Measurements from ENCODE around the gene SH3GL2.

SH3GL2 gene

DNA sequence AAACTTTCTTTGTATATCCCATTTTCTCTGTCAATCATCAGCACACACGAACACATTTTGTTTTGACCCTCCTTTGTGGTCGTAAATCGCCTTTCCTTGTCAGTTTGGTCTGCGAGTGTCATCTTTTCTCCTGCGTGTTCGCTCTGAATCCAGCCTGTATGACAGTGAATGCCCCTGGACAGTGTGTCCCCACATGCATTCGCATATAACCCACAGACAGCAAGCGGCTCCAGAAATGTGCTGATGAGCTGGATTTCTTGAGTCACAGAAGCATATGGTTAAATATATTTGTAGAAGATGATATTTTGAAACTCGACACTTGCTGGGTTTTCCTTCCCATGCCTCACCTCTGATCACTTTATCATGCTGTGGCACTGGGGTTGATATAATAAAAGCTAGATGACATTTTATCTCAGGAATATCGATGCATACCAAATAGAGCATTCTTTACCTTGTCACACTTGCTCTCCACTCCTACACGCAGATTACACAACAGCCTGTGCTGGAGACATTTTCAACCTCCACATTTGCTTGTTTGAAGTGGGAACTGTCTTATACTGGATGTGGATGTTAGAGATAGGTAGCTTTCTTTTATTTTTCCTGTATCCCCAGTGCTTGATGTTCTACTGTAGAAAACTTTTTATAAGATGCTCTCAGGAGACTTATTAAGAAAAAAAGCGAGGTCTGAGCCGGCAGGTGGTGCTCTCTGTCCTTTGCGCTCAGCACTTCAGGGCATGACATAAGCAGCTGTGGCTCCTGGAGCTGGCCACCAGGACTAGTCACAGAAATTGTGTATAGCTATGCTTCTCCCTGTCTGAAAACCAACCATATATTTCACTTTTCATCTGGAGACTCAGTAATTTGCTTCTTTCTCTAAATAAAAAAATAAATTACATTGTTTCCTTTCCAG lies 215.1 kb downstream of the SH3GL2 start:
- no peaks in the 10 kb centered on the region for H3K36me3 ChIP-seq (ENCODE audit: insufficient read depth, low read length)
- no peak overlapping the region for H3K4me2 ChIP-seq (ENCODE audit: low read length)
- no peak overlapping the region for H3K4me3 ChIP-seq (ENCODE audit: low read length)
- H3K9ac ChIP-seq (ENCODE audit: low read depth, low read length): no peak overlapping the region
- peaks cover 23% of the 10 kb centered on the region for H3K27me3 ChIP-seq (ENCODE audit: control insufficient read depth, insufficient read depth, low read length)
- no peaks in the 10 kb centered on the region for H3K9me3 ChIP-seq (replicated peaks; ENCODE audit: low read length)
- no peaks in the 10 kb centered on the region for H3K4me1 ChIP-seq (ENCODE audit: control insufficient read depth, insufficient read depth, low read length)

DNA sequence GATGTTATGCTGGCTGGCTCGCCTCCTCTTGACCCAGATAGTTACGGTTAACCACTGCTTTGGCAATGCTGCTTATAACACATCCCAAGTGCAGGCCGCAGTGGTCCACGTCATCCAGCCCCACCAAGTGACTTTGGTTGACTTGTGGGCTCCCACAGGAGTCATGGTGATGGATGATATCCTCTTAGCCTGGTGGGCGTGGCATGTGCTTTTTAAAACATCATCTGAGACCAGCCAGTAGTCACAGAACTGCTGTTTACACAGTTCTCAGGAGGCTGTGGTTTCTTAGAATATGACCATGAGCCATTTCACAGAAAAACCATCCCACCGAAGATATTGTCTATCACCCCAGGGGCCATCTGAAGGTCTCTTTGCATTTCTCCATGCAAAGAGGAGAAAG lies 216.9 kb downstream of the SH3GL2 start:
- Histone ChIP-seq H3K9ac (ENCODE audit: low read depth, low read length) (no peak overlapping the region), H3K9me3 (replicated peaks; ENCODE audit: low read length) (no peaks in the 10 kb centered on the region), H3K4me1 (ENCODE audit: control insufficient read depth, insufficient read depth, low read length) (no peaks in the 10 kb centered on the region), H3K36me3 (ENCODE audit: insufficient read depth, low read length) (no peaks in the 10 kb centered on the region), H3K27me3 (ENCODE audit: control insufficient read depth, insufficient read depth, low read length) (peaks cover 21% of the 10 kb centered on the region), H3K4me3 (ENCODE audit: low read length) (no peak overlapping the region), H3K4me2 (ENCODE audit: low read length) (no peak overlapping the region)

DNA sequence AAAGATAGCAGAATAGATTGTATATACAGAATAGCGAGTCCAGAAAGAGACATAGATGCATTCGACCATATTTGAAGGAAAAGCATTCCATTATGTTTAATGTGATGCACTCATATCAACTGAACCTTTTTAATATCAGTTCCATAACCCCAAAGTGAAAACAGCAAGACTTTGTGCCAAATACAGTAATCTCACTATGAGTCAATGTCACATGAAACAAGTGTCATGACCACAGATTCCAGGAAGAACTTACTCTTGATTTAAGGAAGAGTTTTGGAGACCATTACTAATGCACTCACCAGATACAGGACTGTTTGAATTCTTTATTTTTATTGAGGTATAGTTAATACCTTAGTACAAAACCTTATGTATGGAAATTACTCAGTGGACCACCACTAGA lies 220.5 kb downstream of the SH3GL2 start:
- H3K4me1 ChIP-seq (ENCODE audit: control insufficient read depth, insufficient read depth, low read length): no peaks in the 10 kb centered on the region
- no peak overlapping the region for H3K4me2 ChIP-seq (ENCODE audit: low read length)
- H3K36me3 ChIP-seq (ENCODE audit: insufficient read depth, low read length): no peaks in the 10 kb centered on the region
- no peaks in the 10 kb centered on the region for H3K9me3 ChIP-seq (replicated peaks; ENCODE audit: low read length)
- no peak overlapping the region for H3K4me3 ChIP-seq (ENCODE audit: low read length)
- peaks cover 30% of the 10 kb centered on the region for H3K27me3 ChIP-seq (ENCODE audit: control insufficient read depth, insufficient read depth, low read length)
- no peak overlapping the region for H3K9ac ChIP-seq (ENCODE audit: low read depth, low read length)

DNA sequence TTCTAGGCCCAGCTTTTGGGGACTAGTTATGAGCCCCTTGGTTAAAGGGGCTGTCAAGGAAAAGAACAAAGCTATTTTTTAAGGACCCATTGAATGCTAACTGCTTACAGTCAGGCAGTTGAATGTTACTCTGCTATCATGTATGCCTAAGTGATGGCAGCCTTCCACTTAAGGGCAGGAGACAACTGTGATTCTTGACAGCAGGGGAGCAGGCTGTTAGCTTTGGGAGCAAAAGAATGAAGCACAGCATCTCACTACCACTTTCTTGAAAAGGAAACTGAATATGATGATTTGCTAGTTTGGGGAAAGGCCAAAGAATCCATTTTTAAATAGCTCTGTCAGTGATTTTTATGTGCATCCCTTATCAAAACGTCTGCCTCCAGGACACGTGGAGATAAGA lies 221.6 kb downstream of the SH3GL2 start:
- H3K4me3 ChIP-seq (ENCODE audit: low read length): no peak overlapping the region
- no peaks in the 10 kb centered on the region for H3K4me1 ChIP-seq (ENCODE audit: control insufficient read depth, insufficient read depth, low read length)
- H3K27me3 ChIP-seq (ENCODE audit: control insufficient read depth, insufficient read depth, low read length): peaks cover 35% of the 10 kb centered on the region
- no peaks in the 10 kb centered on the region for H3K36me3 ChIP-seq (ENCODE audit: insufficient read depth, low read length)
- no peak overlapping the region for H3K4me2 ChIP-seq (ENCODE audit: low read length)
- no peak overlapping the region for H3K9ac ChIP-seq (ENCODE audit: low read depth, low read length)
- H3K9me3 ChIP-seq (replicated peaks; ENCODE audit: low read length): no peaks in the 10 kb centered on the region

DNA sequence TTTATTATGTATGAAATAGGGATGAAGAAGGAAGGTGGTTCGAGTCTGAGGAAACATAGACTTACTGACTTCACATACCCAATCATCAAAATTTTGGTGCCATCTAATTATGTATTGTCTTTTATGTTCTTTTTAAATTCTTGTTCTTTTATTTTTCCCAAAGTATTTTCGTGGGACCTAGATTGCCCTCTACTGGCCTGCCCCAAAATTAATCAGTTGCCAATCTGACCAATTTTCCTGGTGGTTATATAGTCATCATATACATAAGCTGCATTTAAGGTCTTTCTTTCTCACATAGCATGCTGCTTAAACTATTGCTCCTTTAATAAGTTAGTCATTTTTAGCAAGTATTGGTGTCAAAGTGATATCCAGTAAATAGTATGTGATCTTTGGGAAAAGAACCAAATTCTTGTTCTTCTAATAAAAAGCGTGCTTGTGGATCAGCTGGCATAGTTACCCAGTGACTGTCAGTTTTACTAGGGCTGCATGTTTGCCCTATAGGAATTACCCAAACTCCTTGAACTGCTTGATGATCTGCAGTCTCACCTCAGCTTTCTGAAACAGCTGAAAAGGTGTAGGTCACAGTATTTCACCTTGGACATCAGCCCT lies 223.5 kb downstream of the SH3GL2 start:
- Histone ChIP-seq H3K36me3 (ENCODE audit: insufficient read depth, low read length) (no peaks in the 10 kb centered on the region), H3K9me3 (replicated peaks; ENCODE audit: low read length) (no peaks in the 10 kb centered on the region), H3K9ac (ENCODE audit: low read depth, low read length) (no peak overlapping the region), H3K4me3 (ENCODE audit: low read length) (no peak overlapping the region), H3K4me2 (ENCODE audit: low read length) (no peak overlapping the region), H3K27me3 (ENCODE audit: control insufficient read depth, insufficient read depth, low read length) (peaks cover 34% of the 10 kb centered on the region), H3K4me1 (ENCODE audit: control insufficient read depth, insufficient read depth, low read length) (no peaks in the 10 kb centered on the region)

DNA sequence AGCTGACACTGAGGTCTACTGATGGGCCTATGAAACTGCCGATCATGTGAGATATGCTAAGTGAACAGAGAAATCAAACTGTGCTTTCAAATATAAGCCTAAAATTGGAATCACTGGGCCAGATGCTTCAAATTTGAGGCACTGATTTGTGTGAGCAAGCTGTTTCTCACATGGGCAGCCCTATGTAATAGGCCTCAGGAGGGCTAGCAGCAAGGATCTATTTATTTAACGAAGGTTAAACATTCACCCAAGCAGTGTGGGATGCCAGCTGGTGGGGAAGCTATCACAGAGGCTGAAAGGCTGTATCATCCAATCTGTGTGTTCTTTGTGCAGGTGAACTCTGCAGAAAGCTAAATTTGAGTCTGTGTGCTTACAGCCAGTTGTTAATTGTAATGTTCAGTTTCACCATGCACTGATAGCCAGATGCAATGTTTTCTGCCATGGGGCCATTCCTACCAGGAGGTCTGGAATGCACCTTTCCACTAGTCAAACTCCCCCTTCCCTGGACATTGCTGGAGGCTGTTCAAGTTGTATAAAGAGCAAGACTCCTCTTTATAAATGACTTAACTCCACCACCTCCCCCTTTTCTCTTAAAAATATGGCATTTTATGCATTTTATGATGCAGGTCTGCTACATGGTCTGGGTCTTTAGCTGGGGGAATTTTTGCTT lies 228.9 kb downstream of the SH3GL2 start:
- Histone ChIP-seq H3K36me3 (ENCODE audit: insufficient read depth, low read length) (no peaks in the 10 kb centered on the region), H3K9ac (ENCODE audit: low read depth, low read length) (no peak overlapping the region), H3K4me2 (ENCODE audit: low read length) (no peak overlapping the region), H3K9me3 (replicated peaks; ENCODE audit: low read length) (no peaks in the 10 kb centered on the region), H3K27me3 (ENCODE audit: control insufficient read depth, insufficient read depth, low read length) (peaks cover 68% of the 10 kb centered on the region), H3K4me3 (ENCODE audit: low read length) (no peak overlapping the region), H3K4me1 (ENCODE audit: control insufficient read depth, insufficient read depth, low read length) (no peaks in the 10 kb centered on the region)

DNA sequence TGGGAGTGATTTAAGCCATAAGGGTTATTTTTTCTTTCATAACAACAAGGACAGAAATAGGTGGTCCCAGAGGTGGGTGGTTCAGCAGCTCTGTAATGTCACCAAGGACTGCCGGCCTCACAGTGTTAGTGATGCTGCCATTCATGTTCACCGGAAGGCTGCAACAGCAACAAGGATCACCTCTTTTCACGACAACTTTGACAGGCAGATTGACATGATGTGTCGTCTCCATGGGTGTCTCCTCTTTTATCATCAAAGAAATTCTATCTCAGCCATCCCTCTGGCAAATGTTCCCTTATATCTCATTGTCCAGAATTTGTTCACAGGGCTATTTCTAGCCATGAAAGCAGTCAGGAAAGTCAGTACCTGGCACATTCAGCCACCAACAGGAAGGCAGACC lies 231.5 kb downstream of the SH3GL2 start:
- Histone ChIP-seq H3K9me3 (replicated peaks; ENCODE audit: low read length) (no peaks in the 10 kb centered on the region), H3K4me1 (ENCODE audit: control insufficient read depth, insufficient read depth, low read length) (no peaks in the 10 kb centered on the region), H3K9ac (ENCODE audit: low read depth, low read length) (no peak overlapping the region), H3K36me3 (ENCODE audit: insufficient read depth, low read length) (no peaks in the 10 kb centered on the region), H3K4me3 (ENCODE audit: low read length) (no peak overlapping the region), H3K4me2 (ENCODE audit: low read length) (no peak overlapping the region), H3K27me3 (ENCODE audit: control insufficient read depth, insufficient read depth, low read length) (peaks cover 58% of the 10 kb centered on the region)

DNA sequence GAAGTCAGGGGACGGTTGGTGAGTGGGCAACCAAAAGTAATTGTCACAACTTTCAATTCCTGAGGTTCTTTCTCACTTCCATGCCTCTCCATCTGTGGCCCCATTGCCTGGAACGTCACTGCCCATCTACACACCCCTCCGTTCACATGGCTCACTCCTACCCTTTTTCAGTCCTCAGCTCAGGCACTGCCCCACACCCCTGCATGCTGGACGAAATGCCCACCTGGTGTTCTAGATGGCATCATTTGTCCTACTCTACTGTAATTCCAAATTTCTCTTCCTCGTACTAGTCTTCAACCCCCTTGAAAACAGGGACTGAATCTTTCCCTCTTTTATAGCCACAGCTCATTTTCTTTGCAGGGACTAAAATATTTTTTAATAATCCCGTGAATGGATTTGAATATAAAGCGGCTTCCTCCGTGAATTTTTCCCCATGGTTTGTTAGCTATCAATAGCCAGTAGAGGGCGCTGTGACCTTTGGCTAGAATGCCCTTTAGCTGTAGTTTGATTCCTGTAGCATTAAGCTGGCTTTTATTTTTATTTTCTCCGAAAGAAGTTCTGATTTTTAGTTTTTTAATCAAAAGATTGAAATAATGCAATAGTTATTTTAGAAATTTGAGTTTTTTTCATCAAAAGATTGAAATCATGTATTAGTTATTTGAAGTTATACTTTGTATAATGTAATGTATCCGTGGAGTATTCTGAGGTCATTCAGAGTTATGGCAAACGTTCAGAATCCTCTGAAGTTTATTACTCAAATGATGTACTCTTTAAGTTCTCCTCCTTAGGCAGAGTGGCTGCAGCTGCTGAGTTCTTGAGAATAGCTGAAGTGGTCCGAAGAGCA lies 232.1 kb downstream of the SH3GL2 start:
- H3K9ac ChIP-seq (ENCODE audit: low read depth, low read length): no peak overlapping the region
- no peaks in the 10 kb centered on the region for H3K36me3 ChIP-seq (ENCODE audit: insufficient read depth, low read length)
- peaks cover 57% of the 10 kb centered on the region for H3K27me3 ChIP-seq (ENCODE audit: control insufficient read depth, insufficient read depth, low read length)
- no peak overlapping the region for H3K4me2 ChIP-seq (ENCODE audit: low read length)
- H3K9me3 ChIP-seq (replicated peaks; ENCODE audit: low read length): no peaks in the 10 kb centered on the region
- H3K4me3 ChIP-seq (ENCODE audit: low read length): no peak overlapping the region
- no peaks in the 10 kb centered on the region for H3K4me1 ChIP-seq (ENCODE audit: control insufficient read depth, insufficient read depth, low read length)

DNA sequence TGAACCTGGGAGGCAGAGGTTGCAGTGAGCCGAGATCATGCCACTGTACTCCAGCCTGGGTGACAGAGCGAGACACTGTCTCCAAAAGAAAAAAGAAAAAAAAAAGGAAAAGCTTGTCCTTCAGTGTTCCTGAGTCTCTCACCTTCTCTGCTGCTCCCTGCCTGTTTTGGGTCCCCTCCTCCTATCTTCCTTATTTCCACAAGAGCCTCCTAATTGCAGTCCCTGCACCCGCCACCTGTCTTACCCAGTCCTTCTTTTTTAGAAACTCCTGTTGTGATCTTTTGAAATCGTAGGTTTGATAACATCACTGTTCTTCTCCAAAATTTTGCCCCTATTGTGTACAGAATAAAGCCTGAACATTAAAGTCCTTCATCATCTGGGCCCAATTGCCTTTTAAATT lies 234.9 kb downstream of the SH3GL2 start:
- no peaks in the 10 kb centered on the region for H3K36me3 ChIP-seq (ENCODE audit: insufficient read depth, low read length)
- peaks cover 45% of the 10 kb centered on the region for H3K27me3 ChIP-seq (ENCODE audit: control insufficient read depth, insufficient read depth, low read length)

DNA sequence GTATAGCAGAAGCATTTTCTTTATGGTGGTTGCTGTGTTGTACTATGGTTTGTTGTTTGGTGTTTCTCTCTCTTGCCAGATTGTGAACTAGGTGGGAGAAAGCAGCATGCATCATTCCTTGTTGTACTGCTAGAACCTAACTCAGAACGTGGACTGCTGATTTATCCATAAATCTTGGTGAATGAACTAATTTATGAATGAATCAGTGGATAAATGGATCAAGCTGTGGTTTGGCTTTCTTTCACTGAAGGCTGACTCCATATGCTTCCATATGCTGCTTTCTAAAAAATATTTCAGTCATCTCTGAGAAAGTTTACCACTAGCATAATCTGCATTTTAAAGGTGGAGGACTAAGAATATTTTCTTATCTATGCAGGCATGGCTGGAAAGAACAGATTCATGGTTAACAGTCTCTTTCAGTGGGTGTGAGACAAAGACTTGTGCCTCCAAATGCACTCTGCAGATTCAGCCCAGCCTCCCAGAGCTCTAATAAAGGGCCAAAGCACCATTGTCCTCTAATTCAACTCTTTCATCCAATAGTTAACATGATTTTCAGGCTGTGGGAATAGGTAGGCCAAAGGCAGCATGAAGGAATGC lies 237.7 kb downstream of the SH3GL2 start:
- Histone ChIP-seq H3K4me1 (ENCODE audit: control insufficient read depth, insufficient read depth, low read length) (no peaks in the 10 kb centered on the region), H3K4me3 (ENCODE audit: low read length) (no peak overlapping the region)

More for the DNA sequence above, 234.9 kb downstream of the SH3GL2 start:
- Histone ChIP-seq H3K9ac (ENCODE audit: low read depth, low read length) (no peak overlapping the region), H3K9me3 (replicated peaks; ENCODE audit: low read length) (no peaks in the 10 kb centered on the region), H3K4me3 (ENCODE audit: low read length) (no peak overlapping the region), H3K4me2 (ENCODE audit: low read length) (no peak overlapping the region), H3K4me1 (ENCODE audit: control insufficient read depth, insufficient read depth, low read length) (no peaks in the 10 kb centered on the region)

DNA sequence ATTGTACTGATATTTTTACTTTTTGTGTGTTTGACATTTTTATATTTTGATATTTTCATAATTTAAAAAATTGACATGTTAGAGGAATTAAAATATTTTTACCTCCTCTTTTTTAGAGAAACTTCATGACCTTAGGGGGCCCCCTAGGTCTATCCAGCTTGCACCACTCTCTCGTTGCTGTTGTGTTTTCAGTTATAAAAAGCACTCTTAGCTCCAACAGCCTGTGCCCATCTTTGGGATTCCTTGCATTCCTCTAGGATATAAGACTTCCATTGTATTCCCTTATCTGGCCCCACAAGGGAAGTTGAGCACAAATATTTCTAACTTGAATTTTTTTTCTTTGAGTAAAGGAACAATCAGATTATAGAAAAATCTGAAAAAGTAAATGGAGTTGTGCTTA lies 245.3 kb downstream of the SH3GL2 start:
- Histone ChIP-seq H3K4me3 (ENCODE audit: low read length) (no peak overlapping the region), H3K36me3 (ENCODE audit: insufficient read depth, low read length) (no peaks in the 10 kb centered on the region), H3K9me3 (replicated peaks; ENCODE audit: low read length) (no peaks in the 10 kb centered on the region), H3K27me3 (ENCODE audit: control insufficient read depth, insufficient read depth, low read length) (no peaks in the 10 kb centered on the region), H3K4me1 (ENCODE audit: control insufficient read depth, insufficient read depth, low read length) (no peaks in the 10 kb centered on the region), H3K4me2 (ENCODE audit: low read length) (no peak overlapping the region), H3K9ac (ENCODE audit: low read depth, low read length) (no peak overlapping the region)

More for the DNA sequence above, 237.7 kb downstream of the SH3GL2 start:
- no peak overlapping the region for H3K9ac ChIP-seq (ENCODE audit: low read depth, low read length)
- no peaks in the 10 kb centered on the region for H3K9me3 ChIP-seq (replicated peaks; ENCODE audit: low read length)
- no peaks in the 10 kb centered on the region for H3K36me3 ChIP-seq (ENCODE audit: insufficient read depth, low read length)
- peaks cover 24% of the 10 kb centered on the region for H3K27me3 ChIP-seq (ENCODE audit: control insufficient read depth, insufficient read depth, low read length)
- H3K4me2 ChIP-seq (ENCODE audit: low read length): no peak overlapping the region

All from skeletal muscle satellite cell (primary cell).